NCI-H526 treated with DMSO at 0.1 percent for 48 hours (cell line): ENCODE results near the gene LCE2D.
"Not testable (repeated sequence)": the region's sequence is repeated elsewhere in the genome, so short reads cannot be mapped to it uniquely, and the experiment has no call there.

Experiments
- DNase-seq: peaks from one replicate; lab custom pipeline; 2025; lab: John Stamatoyannopoulos, UW

LCE2D gene

GRCh38 chr1:152663098-152663497 lies at the start of gene LCE2D:
Gene LCE2D (plus strand): TSS chr1:152663380. CDS start chr1:152664106, 726 bp downstream.
- no peak for DNase-seq

GRCh38 chr1:152613511-152613910 lies 49.7 kb upstream of the LCE2D start, which contains the start of gene LCE3B:
Gene LCE3B (plus strand): TSS chr1:152613811. CDS start chr1:152613811, 0 bp downstream.
- DNase-seq, result no peak

GRCh38 chr1:152621993-152622392 lies 41.2 kb upstream of the LCE2D start:
- DNase-seq, result no peak

- no peak for DNase-seq
These were observed 40.4 kb upstream of the LCE2D start, which contains the start of gene LCE3A for GRCh38 chr1:152622803-152623202. Gene LCE3A (minus strand): TSS chr1:152623103. CDS start chr1:152623103, 0 bp downstream.

GRCh38 chr1:152623203-152623844 lies 39.9 kb upstream of the LCE2D start:
- no peak for DNase-seq

GRCh38 chr1:152626744-152627143 lies 36.4 kb upstream of the LCE2D start:
- DNase-seq, result no peak

GRCh38 chr1:152630596-152630995 lies 32.6 kb upstream of the LCE2D start:
- DNase-seq, result no peak

- no peak for DNase-seq
These were observed 22.8 kb upstream of the LCE2D start for GRCh38 chr1:152640351-152640750.

GRCh38 chr1:152643945-152644344 lies 19.2 kb upstream of the LCE2D start:
- DNase-seq, result no peak

- no peak for DNase-seq
These were observed 18.0 kb upstream of the LCE2D start for GRCh38 chr1:152645146-152645545.

GRCh38 chr1:152646656-152647055 lies 16.5 kb upstream of the LCE2D start:
- DNase-seq, result no peak

GRCh38 chr1:152654110-152654509 lies 9.1 kb upstream of the LCE2D start:
- peak; percentile 47 for DNase-seq

GRCh38 chr1:152656459-152656858 lies 6.7 kb upstream of the LCE2D start:
- DNase-seq, result no peak

GRCh38 chr1:152657677-152658076 lies 5.5 kb upstream of the LCE2D start:
- DNase-seq, result no peak

GRCh38 chr1:152658649-152659048 lies 4.5 kb upstream of the LCE2D start:
- no peak for DNase-seq

- not testable (repeated sequence) for DNase-seq
These were observed 3.0 kb downstream of the LCE2D start for GRCh38 chr1:152666171-152666570.

- no peak for DNase-seq
These were observed 4.5 kb downstream of the LCE2D start for GRCh38 chr1:152667648-152668047.

- DNase-seq, result no peak
These were observed 9.8 kb downstream of the LCE2D start for GRCh38 chr1:152673016-152673415.

GRCh38 chr1:152674983-152675382 lies 11.8 kb downstream of the LCE2D start, which contains the start of gene LCE2C:
Gene LCE2C (plus strand): TSS chr1:152675279. CDS start chr1:152676016, 737 bp downstream.
- not testable (repeated sequence) for DNase-seq

- DNase-seq, result no peak
These were observed 16.3 kb downstream of the LCE2D start for GRCh38 chr1:152679459-152679858.

GRCh38 chr1:152681616-152682015 lies 18.4 kb downstream of the LCE2D start:
- DNase-seq, result no peak

- no peak for DNase-seq
These were observed 20.7 kb downstream of the LCE2D start for GRCh38 chr1:152683846-152684245.

- not testable (repeated sequence) for DNase-seq
These were observed 22.6 kb downstream of the LCE2D start, which contains the start of gene LCE2B for GRCh38 chr1:152685823-152686222. Gene LCE2B (plus strand): TSS chr1:152686123. CDS start chr1:152686844, 721 bp downstream.
